H9 (cell line): Measurements from ENCODE around the gene FHOD3. TPM values are rescaled to one million over a fixed set of nuclear protein-coding genes. Genes with fewer than 3 reads are reported as not detected.

Source experiments
- DNase-seq: peaks from one replicate; pipeline ENCODE4 v3.0.0-alpha.2; 2017
- H2AFZ ChIP-seq: one replicate; pipeline ENCODE4 v1.6.1; 2013; ENCODE audit warnings: mild to moderate bottlenecking, low read length, control low read depth, moderate library complexity
- H2AK5ac ChIP-seq: 2 replicates; pipeline ENCODE4 v1.6.1; 2013; ENCODE audit warnings: low read length, control low read depth, mixed read lengths; ENCODE audit not compliant: insufficient read length
- H2BK120ac ChIP-seq: one replicate; pipeline ENCODE4 v1.6.1; 2013; ENCODE audit warnings: low read depth, mild to moderate bottlenecking, low read length, control low read depth, inconsistent platforms; ENCODE audit not compliant: poor library complexity, severe bottlenecking
- H2BK12ac ChIP-seq: 2 replicates; pipeline ENCODE4 v1.6.1; 2013; ENCODE audit warnings: low read length, control low read depth, mixed read lengths, low read depth; ENCODE audit not compliant: insufficient read length
- H2BK15ac ChIP-seq: 2 replicates; pipeline ENCODE4 v1.6.1; 2013; ENCODE audit warnings: low read depth, low read length, control low read depth
- H2BK20ac ChIP-seq: one replicate; pipeline ENCODE4 v1.6.1; 2013; ENCODE audit warnings: low read depth, mild to moderate bottlenecking, low read length, control low read depth, inconsistent platforms; ENCODE audit not compliant: poor library complexity, severe bottlenecking
- H2BK5ac ChIP-seq: 2 replicates; pipeline ENCODE4 v1.6.1; 2013; ENCODE audit warnings: low read length, control low read depth, mixed read lengths; ENCODE audit not compliant: insufficient read length
- H3K14ac ChIP-seq: 2 replicates; pipeline ENCODE4 v1.6.1; 2013; ENCODE audit warnings: low read length, control low read depth; ENCODE audit not compliant: insufficient read depth
- H3K18ac ChIP-seq: 2 replicates; pipeline ENCODE4 v1.6.1; 2013; ENCODE audit warnings: low read depth, mild to moderate bottlenecking, mixed read lengths, low read length, control low read depth; ENCODE audit not compliant: insufficient read length
- H3K23ac ChIP-seq: 2 replicates; pipeline ENCODE4 v1.6.1; 2013; ENCODE audit warnings: low read length, control low read depth, mixed read lengths, low read depth; ENCODE audit not compliant: insufficient read length
- H3K23me2 ChIP-seq: 2 replicates; pipeline ENCODE4 v1.6.1; 2013; ENCODE audit warnings: low read depth, mild to moderate bottlenecking, mixed read lengths, low read length, control low read depth; ENCODE audit not compliant: insufficient read length, poor library complexity, severe bottlenecking
- H3K27ac ChIP-seq: 2 replicates; pipeline ENCODE4 v1.5.1; 2013; ENCODE audit warnings: low read length, control low read depth, mixed read lengths, low read depth; ENCODE audit not compliant: insufficient read length
- H3K27me3 ChIP-seq: 2 replicates; pipeline ENCODE4 v1.6.1; 2013; ENCODE audit warnings: low read length, control low read depth, inconsistent platforms; ENCODE audit not compliant: insufficient read depth
- H3K4ac ChIP-seq: 2 replicates; pipeline ENCODE4 v1.6.1; 2013; ENCODE audit warnings: low read depth, mild to moderate bottlenecking, control low read depth, inconsistent platforms, low read length, moderate library complexity
- H3K4me1 ChIP-seq: 2 replicates; pipeline ENCODE4 v1.6.1; 2013; ENCODE audit warnings: low read length, control low read depth, inconsistent platforms; ENCODE audit not compliant: insufficient read depth
- H3K4me2 ChIP-seq: 2 replicates; pipeline ENCODE4 v1.6.1; 2013; ENCODE audit warnings: low read length, control low read depth, mixed read lengths; ENCODE audit not compliant: insufficient read length, insufficient read depth
- H3K56ac ChIP-seq: 2 replicates; pipeline ENCODE4 v1.6.1; 2013; ENCODE audit warnings: low read depth, mild to moderate bottlenecking, mixed read lengths, low read length, control low read depth; ENCODE audit not compliant: insufficient read length
- H3K79me1 ChIP-seq: 2 replicates; pipeline ENCODE4 v1.6.1; 2013; ENCODE audit warnings: low read depth, mild to moderate bottlenecking, moderate library complexity, low read length, control low read depth, inconsistent platforms; ENCODE audit not compliant: insufficient read depth, poor library complexity, severe bottlenecking
- H3K79me2 ChIP-seq: 2 replicates; pipeline ENCODE4 v1.6.1; 2013; ENCODE audit warnings: low read length, control low read depth, inconsistent platforms; ENCODE audit not compliant: insufficient read depth
- H3K9ac ChIP-seq: 2 replicates; pipeline ENCODE4 v1.6.1; 2013; ENCODE audit warnings: low read length, control low read depth, mixed read lengths; ENCODE audit not compliant: insufficient read length; ENCODE audit errors: extremely low read depth
- H3K9me3 ChIP-seq: one replicate; pipeline ENCODE4 v1.6.1; 2013; ENCODE audit warnings: low read depth, low read length, inconsistent platforms; ENCODE audit not compliant: control insufficient read depth
- H3T11ph ChIP-seq: one replicate; pipeline ENCODE4 v1.6.1; 2013; ENCODE audit warnings: mild to moderate bottlenecking, low read length, control low read depth, inconsistent platforms
- H4K20me1 ChIP-seq: one replicate; pipeline ENCODE4 v1.6.1; 2013; ENCODE audit not compliant: control insufficient read depth, insufficient read length, insufficient read depth
- H4K5ac ChIP-seq: 2 replicates; pipeline ENCODE4 v1.6.1; 2013; ENCODE audit warnings: low read depth, mild to moderate bottlenecking, mixed read lengths, low read length, control low read depth; ENCODE audit not compliant: insufficient read length
- H4K8ac ChIP-seq: replicated peaks from 2 replicates; pipeline ENCODE4 v1.6.1; 2013; ENCODE audit warnings: low read length, control low read depth, mixed read lengths, low read depth; ENCODE audit not compliant: insufficient read length
- H4K91ac ChIP-seq: 2 replicates; pipeline ENCODE4 v1.6.1; 2013; ENCODE audit warnings: low read depth, mild to moderate bottlenecking, moderate library complexity, mixed read lengths, low read length, control low read depth; ENCODE audit not compliant: insufficient read length
- H3K27ac Mint-ChIP-seq, 3 experiments: 2 replicates in 2 of 3; 3 replicates in 1 of 3; pipeline ENCODE4 v1.8.0; 2020 to 2021; ENCODE audit warnings: mixed read lengths in 3 of 3, mild to moderate bottlenecking in 1 of 3, moderate library complexity in 1 of 3
- H3K27me3 Mint-ChIP-seq: 2 replicates; pipeline ENCODE4 v1.8.0; 2021; ENCODE audit warnings: low read depth, mild to moderate bottlenecking, moderate library complexity, mixed read lengths
- H3K36me3 Mint-ChIP-seq, 3 experiments: 2 replicates in 2 of 3; 3 replicates in 1 of 3; pipeline ENCODE4 v1.8.0; 2020 to 2021; ENCODE audit warnings: low read depth in 3 of 3, mixed read lengths in 3 of 3; ENCODE audit not compliant: insufficient read depth in 1 of 3
- H3K4me1 Mint-ChIP-seq, 2 experiments: 2 replicates each; pipeline ENCODE4 v1.8.0; 2020; ENCODE audit warnings: mixed read lengths in 2 of 2
- H3K4me3 Mint-ChIP-seq, 2 experiments: 2 replicates in 1 of 2; 3 replicates in 1 of 2; pipeline ENCODE4 v1.8.0; 2020 to 2021; ENCODE audit warnings: mild to moderate bottlenecking in 2 of 2, mixed read lengths in 2 of 2, moderate library complexity in 1 of 2
- H3K9me3 Mint-ChIP-seq, 2 experiments: 2 replicates in 1 of 2; 3 replicates in 1 of 2; pipeline ENCODE4 v1.8.0; 2020; ENCODE audit warnings: mild to moderate bottlenecking in 2 of 2, mixed read lengths in 2 of 2, moderate library complexity in 1 of 2
- CTCF ChIP-seq: fragments of 200-600 bp; sonication (generic); conservative IDR thresholded peaks from 3 replicates; pipeline ENCODE4 v1.8.0; 2021; ENCODE audit warnings: antibody characterized with exemption, mild to moderate bottlenecking
- WGBS: extraction: QIAGEN DNeasy Blood & Tissue Kit; methylation state at CpG from one replicate; pipeline ENCODE4 v1.1.7; 2013; ENCODE audit warnings: missing lambda C conversion rate, low lambda C conversion rate, mixed read lengths; ENCODE audit not compliant: insufficient read length; ENCODE audit errors: extremely low coverage; 5-methylcytosine and 5-hydroxymethylcytosine counted together
- total RNA-seq: library from RNA; stranded (reverse); gene quantifications from 2 replicates; pipeline ENCODE4 v1.2.1, GENCODE V29; 2021

Gene FHOD3
- total RNA-seq, 1 experiment from 2014 or later, result 8.0 TPM

GRCh38 chr18:36493349-36494159 lies 196.0 kb downstream of the FHOD3 start:
- Mint-ChIP-seq H3K4me3 (peak overlapping the region in 1 of 2 experiments; percentile 43; a peak in 1 of 5 replicates), H3K9me3 (no peaks in the 10 kb centered on the region; a peak in 1 of 5 replicates), H3K36me3 (peaks cover 0 to 2% (median 0%) of the 10 kb centered on the region in 3 experiments; a peak in 1 of 7 replicates), H3K27ac (peak overlapping the region in 1 of 3 experiments; percentile 87; a peak in 3 of 7 replicates), H3K27me3 (no peaks in the 10 kb centered on the region), H3K4me1 (peaks cover 25 to 30% of the 10 kb centered on the region in 2 experiments)
- Histone ChIP-seq H3K4me2 (peak overlapping the region; percentile 51), H3T11ph (no peak overlapping the region), H4K91ac (no peak overlapping the region), H3K27ac (no peak overlapping the region), H2BK15ac (no peak overlapping the region), H2BK20ac (no peak overlapping the region), H2BK5ac (no peak overlapping the region), H4K20me1 (no peaks in the 10 kb centered on the region), H3K4ac (no peak overlapping the region), H3K79me1 (no peaks in the 10 kb centered on the region), H3K27me3 (no peaks in the 10 kb centered on the region), H3K23me2 (no peaks in the 10 kb centered on the region), H3K9ac (no peak overlapping the region), H3K4me1 (peaks cover 6% of the 10 kb centered on the region; the same call in 1 of the 2 replicates), H3K18ac (no peak overlapping the region), H3K23ac (no peak overlapping the region), H4K5ac (no peak overlapping the region), H2BK120ac (no peak overlapping the region), H4K8ac (no peak overlapping the region), H2BK12ac (no peak overlapping the region), H2AFZ (peak overlapping the region; percentile 79), H3K14ac (peak overlapping the region; percentile 53; the same call in 1 of the 2 replicates), H3K79me2 (no peaks in the 10 kb centered on the region), H3K56ac (no peak overlapping the region), H3K9me3 (no peaks in the 10 kb centered on the region), H2AK5ac (no peak overlapping the region)
- peak; percentile 64 for DNase-seq
- no CpG with 5 or more reads among the region's 15 CpGs for WGBS
- TF ChIP-seq CTCF, result no peak
